Right lobe of liver (tissue), 4 donors: ENCODE data around the gene CPNE4.
"Not testable (repeated sequence)": the region's sequence is repeated elsewhere in the genome, so short reads cannot be mapped to it uniquely, and the experiment has no call there.

Experiments
- CTCF ChIP-seq, 4 donors: fragments of 200-600 bp in 3 of 4; fragments of 450-650 bp in 1 of 4; IDR thresholded peaks; one replicate each; pipeline versions ENCODE4 v1.5.1 to v1.8.0; 2016 to 2022; ENCODE audit warnings: antibody characterized with exemption in 4 of 4, mild to moderate bottlenecking in 2 of 4
- POLR2A ChIP-seq: fragments of 450-650 bp; IDR thresholded peaks from one replicate; pipeline ENCODE4 v1.6.1; 2017; ENCODE audit warnings: antibody characterized with exemption, mild to moderate bottlenecking
- donor health status: DM: no; HTN: no; CAD: no.
- donor health status: DM: no; HTN: no; CAD: no.
- donor health status: DM: no; HTN: yes; CAD: no.

DNA sequence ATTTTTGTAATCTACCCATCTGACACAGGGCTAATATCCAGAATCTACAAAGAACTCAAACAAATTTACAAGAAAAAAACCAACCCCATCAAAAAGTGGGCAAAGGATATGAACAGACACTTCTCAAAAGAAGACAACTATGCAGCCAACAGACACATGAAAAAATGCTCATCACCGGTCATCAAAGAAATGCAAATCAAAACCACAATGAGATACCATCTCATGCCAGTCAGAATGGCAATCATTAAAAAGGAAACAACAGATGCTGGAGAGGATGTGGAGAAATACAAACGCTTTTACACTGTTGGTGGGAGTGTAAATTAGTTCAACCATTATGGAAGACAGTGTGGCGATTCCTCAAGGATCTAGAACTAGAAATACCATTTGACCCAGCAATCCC lies 548.3 kb downstream of the CPNE4 start:
- TF ChIP-seq CTCF (IDR thresholded peaks at IDR 0.05); POLR2A: not testable (repeated sequence)
